Breast epithelium (tissue), 4 donors: ENCODE data around the gene EXOG. TPM values are rescaled to one million over a fixed set of nuclear protein-coding genes. Genes with fewer than 3 reads are reported as not detected.
A peak's percentile ranks its signal among the peaks of the same experiment; 100 is the strongest.

Experiments
- DNase-seq, 2 donors: peaks; one replicate each; pipeline ENCODE4 v3.0.0-alpha.2; 2019; ENCODE audit warnings: low spot score in 2 of 2
- H3K27ac ChIP-seq, 2 donors: fragments of 200-600 bp; sonication (generic) in 1 of 2; one replicate each; pipeline ENCODE4 v1.5.1; 2016 to 2019; ENCODE audit warnings: mild to moderate bottlenecking in 1 of 2
- H3K27me3 ChIP-seq, 2 donors: fragments of 200-600 bp; sonication (generic) in 1 of 2; one replicate each; pipeline versions ENCODE4 v1.5.1 to v1.6.0; 2017 to 2019; ENCODE audit warnings: control low read depth in 1 of 2, mild to moderate bottlenecking in 1 of 2
- H3K36me3 ChIP-seq: fragments of 200-600 bp; one replicate; pipeline ENCODE4 v1.5.1; 2019
- H3K4me1 ChIP-seq, 2 donors: fragments of 200-600 bp; sonication (generic); one replicate each; pipeline ENCODE4 v1.5.1; 2016 to 2019; ENCODE audit warnings: control low read depth in 1 of 2
- H3K4me3 ChIP-seq, 3 donors: fragments of 200-600 bp; sonication (generic); 1 replicate in 2 of 3; 2 replicates in 1 of 3; pipeline ENCODE4 v1.5.1; 2016 to 2019; ENCODE audit warnings: mild to moderate bottlenecking in 3 of 3, moderate library complexity in 2 of 3
- H3K9me3 ChIP-seq, 2 donors: fragments of 200-600 bp; sonication (generic) in 1 of 2; one replicate each; pipeline ENCODE4 v1.5.1; 2016 to 2019; ENCODE audit warnings: control low read depth in 1 of 2
- POLR2A ChIP-seq: fragments of 450-650 bp; IDR thresholded peaks from one replicate; pipeline ENCODE4 v1.6.1; 2016; ENCODE audit warnings: antibody characterized with exemption, mild to moderate bottlenecking, moderate library complexity
- POLR2AphosphoS5 ChIP-seq, 3 donors: sonication (generic); formaldehyde crosslinking; IDR thresholded peaks; one replicate each; pipeline ENCODE4 v1.6.1; 2017; ENCODE audit warnings: antibody characterized with exemption in 3 of 3
- intact Hi-C: fragments of 100-400 bp; cut with DNase I; formaldehyde crosslinking; loops from one replicate; pipeline ENCODE4 v1.15.1; 2023; ENCODE audit warnings: low total_unique reads
- total RNA-seq, 3 donors: library from RNA; depleted of rRNA; stranded (reverse); fragments of >200 nt; gene quantifications; one replicate each; pipeline ENCODE4 v1.1.0, GENCODE V29; 2016
- TF ChIP-seq, protein P1 (sequence below), 3 donors: fragments of 450-650 bp; IDR thresholded peaks; one replicate each; pipeline ENCODE4 v1.5.1; 2016 to 2017; ENCODE audit warnings: antibody characterized with exemption in 3 of 3, mild to moderate bottlenecking in 3 of 3, moderate library complexity in 3 of 3

EXOG gene
- total RNA-seq, 3 donors from 2014 or later, result 7.5 to 10.2 (median 8.8) TPM

DNA sequence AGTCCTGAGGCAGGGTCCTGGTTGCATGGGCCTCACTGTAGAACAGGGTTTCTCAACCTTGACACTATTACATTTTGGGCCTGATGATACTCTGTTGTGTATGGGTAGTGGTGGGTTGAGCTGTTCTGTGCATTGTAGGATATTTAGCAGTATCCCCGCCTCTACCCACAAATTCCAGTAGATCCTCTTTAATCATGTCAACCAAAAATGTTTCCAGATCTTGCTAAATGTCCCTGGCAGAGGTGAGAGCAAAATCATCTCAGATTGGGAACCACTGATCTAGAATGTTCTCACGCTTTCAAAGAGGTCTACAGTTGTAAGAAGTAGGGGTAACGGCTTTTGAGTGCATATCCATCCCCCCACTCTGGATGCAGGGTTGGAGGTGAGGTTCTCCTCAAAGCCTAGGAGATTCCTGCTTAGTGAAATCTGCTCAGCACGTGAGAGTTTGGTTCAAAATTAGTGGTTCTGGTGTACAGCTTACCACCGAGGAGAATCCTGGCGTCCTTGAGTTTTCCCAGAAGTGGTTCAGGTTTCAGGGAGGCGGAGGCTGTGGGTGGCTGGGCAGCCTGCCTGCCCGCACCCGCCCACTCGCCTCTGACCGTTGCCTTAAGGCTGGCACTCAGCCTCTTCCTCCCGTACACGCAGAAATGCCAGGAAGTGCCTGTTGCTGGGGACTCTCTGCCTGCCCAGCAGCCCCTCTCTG lies 37.2 kb upstream of the EXOG start:
- Histone ChIP-seq H3K27ac (peak overlapping the region; percentile 64 to 92), H3K4me3 (peak overlapping the region in 2 of 3 donors; percentile 33 to 58)
- intact Hi-C loops, result no loop called here

DNA sequence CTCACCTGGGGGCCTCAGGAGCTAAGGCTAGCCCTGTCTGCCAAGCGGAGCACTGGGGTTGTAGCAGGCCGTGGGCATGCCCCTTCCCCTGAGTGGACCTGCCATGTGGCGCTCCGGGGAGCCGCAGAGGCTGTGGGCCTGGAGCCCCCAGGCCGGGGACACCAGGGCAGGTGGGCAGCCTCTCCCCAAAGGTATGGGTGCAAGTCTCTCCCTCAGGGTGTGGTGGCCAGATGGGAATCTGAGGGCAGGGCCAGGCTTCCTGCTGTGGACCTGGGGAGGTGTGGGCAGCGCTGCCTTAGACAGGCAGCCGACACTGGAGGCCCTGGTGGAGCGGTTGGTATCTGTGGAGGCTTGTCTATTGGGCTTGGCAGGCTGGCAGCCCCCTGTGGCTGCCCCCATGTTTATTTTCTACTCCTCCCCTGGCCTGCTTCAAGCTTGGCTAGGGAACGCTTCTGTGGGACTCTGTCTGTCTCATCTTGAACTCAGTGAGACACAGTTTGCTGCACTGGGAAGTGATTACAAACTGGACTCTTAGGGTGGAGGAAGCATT lies 36.6 kb upstream of the EXOG start:
- Histone ChIP-seq H3K9me3 (no peaks in the 10 kb centered on the region), H3K4me1 (peaks cover 15 to 27% of the 10 kb centered on the region in 2 donors), H3K36me3 (no peaks in the 10 kb centered on the region), H3K27me3 (no peaks in the 10 kb centered on the region), H3K4me3 (peak overlapping the region in 2 of 3 donors; percentile 33 to 58), H3K27ac (peak overlapping the region; percentile 64 to 92)
- TF ChIP-seq POLR2AphosphoS5 (IDR thresholded peaks at IDR 0.05) (no peak), POLR2A (no peak)
- TF ChIP-seq, protein P1, sequence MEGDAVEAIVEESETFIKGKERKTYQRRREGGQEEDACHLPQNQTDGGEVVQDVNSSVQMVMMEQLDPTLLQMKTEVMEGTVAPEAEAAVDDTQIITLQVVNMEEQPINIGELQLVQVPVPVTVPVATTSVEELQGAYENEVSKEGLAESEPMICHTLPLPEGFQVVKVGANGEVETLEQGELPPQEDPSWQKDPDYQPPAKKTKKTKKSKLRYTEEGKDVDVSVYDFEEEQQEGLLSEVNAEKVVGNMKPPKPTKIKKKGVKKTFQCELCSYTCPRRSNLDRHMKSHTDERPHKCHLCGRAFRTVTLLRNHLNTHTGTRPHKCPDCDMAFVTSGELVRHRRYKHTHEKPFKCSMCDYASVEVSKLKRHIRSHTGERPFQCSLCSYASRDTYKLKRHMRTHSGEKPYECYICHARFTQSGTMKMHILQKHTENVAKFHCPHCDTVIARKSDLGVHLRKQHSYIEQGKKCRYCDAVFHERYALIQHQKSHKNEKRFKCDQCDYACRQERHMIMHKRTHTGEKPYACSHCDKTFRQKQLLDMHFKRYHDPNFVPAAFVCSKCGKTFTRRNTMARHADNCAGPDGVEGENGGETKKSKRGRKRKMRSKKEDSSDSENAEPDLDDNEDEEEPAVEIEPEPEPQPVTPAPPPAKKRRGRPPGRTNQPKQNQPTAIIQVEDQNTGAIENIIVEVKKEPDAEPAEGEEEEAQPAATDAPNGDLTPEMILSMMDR (IDR thresholded peaks at IDR 0.05), result no peak
- intact Hi-C loops, result no loop called here
- no peak for DNase-seq

More for the DNA sequence above, 37.2 kb upstream of the EXOG start:
- peak in 1 of 3 donors; percentile 17 for TF ChIP-seq POLR2AphosphoS5 (IDR thresholded peaks at IDR 0.05)
- no peak for TF ChIP-seq POLR2A
- H3K36me3 ChIP-seq, result no peaks in the 10 kb centered on the region
- DNase-seq, result peak; percentile 62 to 71
- no peaks in the 10 kb centered on the region for H3K27me3 ChIP-seq
- H3K4me1 ChIP-seq, result peaks cover 15 to 27% of the 10 kb centered on the region in 2 donors
- no peaks in the 10 kb centered on the region for H3K9me3 ChIP-seq

GRCh38 chr3:38460377-38461270 lies 35.5 kb upstream of the EXOG start:
- Histone ChIP-seq H3K27ac (peak overlapping the region; percentile 11 to 92), H3K4me1 (peaks cover 15 to 27% of the 10 kb centered on the region in 2 donors), H3K4me3 (peak overlapping the region in 1 of 3 donors; percentile 20), H3K36me3 (no peaks in the 10 kb centered on the region), H3K27me3 (no peaks in the 10 kb centered on the region), H3K9me3 (no peaks in the 10 kb centered on the region)
- intact Hi-C loops, result no loop called here
- TF ChIP-seq, protein P1 (IDR thresholded peaks at IDR 0.05), result no peak
- no peak for DNase-seq

DNA sequence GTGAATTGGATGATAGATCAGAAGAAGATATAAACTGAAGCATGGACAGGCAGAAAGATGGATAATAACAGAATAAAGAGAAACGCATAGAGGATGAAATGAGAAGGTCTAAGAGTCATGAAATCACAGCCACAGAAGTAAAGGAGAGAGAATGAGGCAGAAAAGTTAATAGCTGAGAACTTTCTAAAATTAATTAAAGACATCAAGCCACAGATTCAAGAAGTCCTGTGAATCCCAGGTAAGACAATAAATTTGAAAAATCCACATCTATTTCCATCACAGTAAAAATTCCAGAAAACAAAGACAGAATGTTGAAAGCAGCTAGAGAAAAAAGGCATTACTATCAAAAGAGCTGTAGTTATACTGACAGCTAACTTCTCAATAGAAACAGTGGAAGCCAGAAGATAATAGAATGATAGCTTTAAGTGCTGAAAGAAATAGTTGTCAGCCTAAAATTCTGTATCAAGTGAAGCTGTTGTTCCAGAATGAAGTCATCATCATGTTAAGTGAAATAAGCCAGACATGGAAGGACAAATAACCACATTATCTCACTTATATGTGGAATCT lies 30.5 kb upstream of the EXOG start:
- DNase-seq, result no peak
- no peaks in the 10 kb centered on the region for H3K36me3 ChIP-seq
- intact Hi-C loops, result no loop called here
- H3K4me3 ChIP-seq, result no peak overlapping the region
- H3K27me3 ChIP-seq, result no peaks in the 10 kb centered on the region
- H3K4me1 ChIP-seq, result no peaks in the 10 kb centered on the region
- H3K9me3 ChIP-seq, result peaks cover 0 to 9% of the 10 kb centered on the region in 2 donors
- no peak overlapping the region for H3K27ac ChIP-seq
- TF ChIP-seq POLR2AphosphoS5 (IDR thresholded peaks at IDR 0.05) (no peak), POLR2A (no peak)
- TF ChIP-seq, protein P1 (IDR thresholded peaks at IDR 0.05), result no peak

GRCh38 chr3:38468765-38469164 lies 27.4 kb upstream of the EXOG start:
- H3K4me3 ChIP-seq, result no peak overlapping the region
- H3K36me3 ChIP-seq, result no peaks in the 10 kb centered on the region
- DNase-seq, result no peak
- no peak overlapping the region for H3K27ac ChIP-seq
- TF ChIP-seq, protein P1 (IDR thresholded peaks at IDR 0.05), result no peak
- no peak for TF ChIP-seq POLR2A
- TF ChIP-seq POLR2AphosphoS5 (IDR thresholded peaks at IDR 0.05), result no peak
- H3K9me3 ChIP-seq, result peaks cover 0 to 9% of the 10 kb centered on the region in 2 donors
- H3K27me3 ChIP-seq, result no peaks in the 10 kb centered on the region
- intact Hi-C loops, result no loop called here
- H3K4me1 ChIP-seq, result peaks cover 0 to 7% of the 10 kb centered on the region in 2 donors
